Activated T-cell treated with anti-CD3 and anti-CD28 coated beads for 1 hour (primary cell): ENCODE data around the gene FOXN4.
"Not testable (repeated sequence)": the region's sequence is repeated elsewhere in the genome, so short reads cannot be mapped to it uniquely, and the experiment has no call there.

Experiments used
- DNase-seq: peaks from one replicate; pipeline ENCODE4 v3.0.0-alpha.2; 2020; ENCODE audit warnings: low read depth

Gene FOXN4, protein sequence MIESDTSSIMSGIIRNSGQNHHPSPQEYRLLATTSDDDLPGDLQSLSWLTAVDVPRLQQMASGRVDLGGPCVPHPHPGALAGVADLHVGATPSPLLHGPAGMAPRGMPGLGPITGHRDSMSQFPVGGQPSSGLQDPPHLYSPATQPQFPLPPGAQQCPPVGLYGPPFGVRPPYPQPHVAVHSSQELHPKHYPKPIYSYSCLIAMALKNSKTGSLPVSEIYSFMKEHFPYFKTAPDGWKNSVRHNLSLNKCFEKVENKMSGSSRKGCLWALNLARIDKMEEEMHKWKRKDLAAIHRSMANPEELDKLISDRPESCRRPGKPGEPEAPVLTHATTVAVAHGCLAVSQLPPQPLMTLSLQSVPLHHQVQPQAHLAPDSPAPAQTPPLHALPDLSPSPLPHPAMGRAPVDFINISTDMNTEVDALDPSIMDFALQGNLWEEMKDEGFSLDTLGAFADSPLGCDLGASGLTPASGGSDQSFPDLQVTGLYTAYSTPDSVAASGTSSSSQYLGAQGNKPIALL

GRCh38 chr12:109308534-109309380 lies at the start of gene FOXN4:
Gene FOXN4 (minus strand): TSS chr12:109309284. CDS start chr12:109308321, 963 bp downstream.
- no peak for DNase-seq

DNA sequence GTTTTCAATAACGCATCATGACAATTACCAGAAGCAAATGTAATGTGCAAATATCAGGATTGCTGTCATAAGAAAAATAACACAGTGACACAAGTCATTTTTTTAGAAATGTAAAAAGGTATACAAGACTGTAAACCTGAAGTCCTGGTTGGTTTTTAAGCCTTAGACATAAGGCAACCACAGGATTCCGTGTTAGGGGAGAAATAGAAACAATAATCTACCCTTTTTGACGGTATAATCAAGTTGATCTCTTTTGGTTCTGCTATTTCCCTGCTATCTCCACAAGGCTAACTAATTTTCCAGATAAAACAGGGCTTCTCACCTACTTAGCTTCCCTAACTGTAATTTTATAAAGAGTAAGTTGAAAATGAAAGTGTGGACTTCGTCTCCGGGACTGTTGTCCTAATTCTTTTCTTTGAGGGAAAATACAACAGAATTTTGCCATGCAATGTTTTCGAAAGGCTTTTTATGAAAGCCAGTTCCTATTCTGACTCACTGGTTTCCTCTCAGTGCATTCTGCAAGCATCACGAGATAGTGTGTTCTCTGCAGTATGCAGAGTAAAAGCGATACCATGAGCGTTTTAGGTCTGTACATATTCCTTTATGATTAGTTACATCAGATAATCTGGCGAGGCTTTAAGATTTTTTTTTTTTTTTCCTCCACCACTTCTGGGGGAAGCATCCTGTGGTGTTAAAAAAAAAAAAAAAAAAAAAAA lies 49.2 kb upstream of the FOXN4 start:
- no peak for DNase-seq

GRCh38 chr12:109357032-109357431 lies 47.9 kb upstream of the FOXN4 start:
- no peak for DNase-seq

- DNase-seq = no peak
Measured at GRCh38 chr12:109356577-109356976, 47.5 kb upstream of the FOXN4 start.

DNA sequence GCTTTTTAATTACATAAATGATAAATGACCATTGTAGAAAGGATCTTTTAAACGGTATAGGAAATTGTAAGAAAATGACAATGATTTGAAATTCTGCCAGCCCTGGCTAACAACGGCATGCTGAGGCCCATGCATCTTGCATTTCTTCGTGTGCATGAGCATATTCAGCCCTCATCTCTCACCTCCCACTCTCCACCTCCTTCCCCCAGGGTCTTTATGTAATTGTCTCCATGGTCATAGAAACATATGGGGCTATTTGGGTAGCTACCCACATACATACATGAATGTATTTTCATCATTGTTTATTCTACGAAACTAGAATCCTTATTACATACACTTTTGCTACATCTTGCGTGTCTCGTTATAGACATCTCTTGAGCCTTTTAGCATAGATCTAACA lies 43.1 kb upstream of the FOXN4 start:
- DNase-seq = no peak

GRCh38 chr12:109347589-109347988 lies 38.5 kb upstream of the FOXN4 start, which contains the start of gene MYO1H:
Gene MYO1H (plus strand): TSS chr12:109347900. CDS start chr12:109347961, 61 bp downstream.
- DNase-seq = no peak

- DNase-seq = no peak
Measured at GRCh38 chr12:109346920-109347319, 37.8 kb upstream of the FOXN4 start.

GRCh38 chr12:109345428-109345827 lies 36.3 kb upstream of the FOXN4 start:
- no peak for DNase-seq

DNA sequence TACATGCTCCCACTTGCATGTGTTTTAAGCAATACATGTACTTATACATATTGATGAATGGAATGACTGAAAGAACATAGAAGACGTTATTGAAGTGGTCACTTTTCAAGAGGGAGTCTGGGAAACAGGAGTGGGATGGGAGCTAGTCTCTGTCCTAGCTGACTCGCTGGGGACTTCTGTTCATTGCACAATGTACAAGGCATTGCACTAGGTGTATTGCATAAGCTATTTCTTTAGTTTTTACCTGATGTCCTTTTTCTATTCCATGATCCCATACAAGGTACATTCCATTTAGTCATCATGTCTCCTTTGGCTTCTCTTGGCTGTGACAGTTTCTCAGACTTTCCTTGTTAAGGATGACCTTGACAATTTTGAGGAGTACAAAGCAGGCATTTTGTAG lies 34.6 kb upstream of the FOXN4 start:
- no peak for DNase-seq

- no peak for DNase-seq
Measured at GRCh38 chr12:109336593-109336992, 27.5 kb upstream of the FOXN4 start.

- DNase-seq = no peak
Measured at GRCh38 chr12:109334887-109335286, 25.8 kb upstream of the FOXN4 start.

- DNase-seq = no peak
Measured at GRCh38 chr12:109331301-109331952, 22.3 kb upstream of the FOXN4 start.

- DNase-seq = no peak
Measured at GRCh38 chr12:109330282-109331230, 21.5 kb upstream of the FOXN4 start.

- DNase-seq = no peak
Measured at GRCh38 chr12:109329686-109330085, 20.6 kb upstream of the FOXN4 start.

DNA sequence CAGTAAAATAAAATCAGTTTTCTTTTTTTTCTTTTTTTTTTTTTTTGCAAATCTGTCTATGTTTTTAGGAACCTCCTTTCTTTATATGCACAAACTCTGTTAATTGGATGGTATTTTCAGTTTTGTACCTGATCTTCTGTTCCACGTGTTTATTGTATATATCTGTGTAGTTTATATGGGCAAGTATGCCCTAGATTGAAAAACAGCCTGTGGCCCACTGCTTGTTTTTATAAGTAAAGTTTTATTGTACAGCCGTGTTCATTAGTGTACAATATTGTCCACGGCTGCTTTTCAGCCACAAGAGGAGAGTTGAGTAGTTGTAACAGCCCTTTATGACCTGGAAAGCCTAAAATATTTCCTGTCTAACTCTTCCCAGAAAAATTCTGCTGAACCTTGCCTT lies 19.9 kb upstream of the FOXN4 start:
- DNase-seq = no peak

GRCh38 chr12:109321294-109321693 lies 12.2 kb upstream of the FOXN4 start:
- DNase-seq = not testable (repeated sequence)

DNA sequence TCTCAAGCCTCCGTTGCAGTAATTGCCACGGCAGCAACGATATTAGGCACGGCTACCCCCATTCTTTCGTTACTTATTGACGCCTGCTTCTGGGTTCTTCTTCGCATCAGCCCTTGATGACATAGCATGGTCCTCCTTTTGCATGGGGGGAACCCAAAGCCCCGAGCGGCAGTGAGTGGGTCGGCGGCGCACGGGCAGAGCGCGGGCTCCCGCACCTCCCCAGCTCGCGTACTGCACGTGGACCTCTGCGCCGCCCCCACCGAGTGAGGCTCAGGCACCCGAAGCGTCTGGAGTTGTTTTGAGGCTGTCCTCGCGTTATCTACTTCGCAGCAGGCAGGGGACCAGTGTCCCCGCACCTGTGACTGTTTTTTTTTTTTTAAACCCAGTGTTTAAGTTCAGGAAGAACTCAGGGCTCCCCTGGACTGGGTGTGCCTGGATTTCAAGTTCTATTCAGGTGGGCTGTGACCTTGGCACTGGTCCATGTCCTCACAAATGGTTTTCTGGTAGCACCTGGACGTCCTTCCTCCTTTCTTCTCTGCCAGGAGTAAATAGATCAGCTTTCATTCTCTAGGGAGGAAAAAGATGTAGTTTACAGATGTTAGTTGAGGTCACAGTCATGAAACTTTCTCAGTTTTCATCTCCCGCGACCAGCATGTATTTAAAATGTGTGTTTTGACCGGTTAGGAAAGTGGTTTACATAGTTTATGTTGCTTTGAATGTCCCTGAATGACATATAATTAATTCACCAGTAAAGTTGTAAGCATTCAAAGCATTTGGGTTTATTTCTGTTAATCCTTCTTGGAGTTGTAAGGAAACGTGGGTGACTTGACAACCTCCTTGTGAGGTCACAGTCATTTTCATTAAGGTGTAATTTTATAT lies 1.4 kb upstream of the FOXN4 start:
- DNase-seq = no peak

GRCh38 chr12:109309381-109310246 lies 530 bp upstream of the FOXN4 start:
- DNase-seq = no peak
